GM19043 (cell line): Measurements from ENCODE around the gene CNTFR.

Experiments used
- ATAC-seq: cut with Tn5 transposase; IDR thresholded peaks from one replicate; pipeline ENCODE4 v1.9.1; 2021; ENCODE audit warnings: low read depth; ENCODE audit not compliant: unreplicated experiment

The CNTFR gene

DNA sequence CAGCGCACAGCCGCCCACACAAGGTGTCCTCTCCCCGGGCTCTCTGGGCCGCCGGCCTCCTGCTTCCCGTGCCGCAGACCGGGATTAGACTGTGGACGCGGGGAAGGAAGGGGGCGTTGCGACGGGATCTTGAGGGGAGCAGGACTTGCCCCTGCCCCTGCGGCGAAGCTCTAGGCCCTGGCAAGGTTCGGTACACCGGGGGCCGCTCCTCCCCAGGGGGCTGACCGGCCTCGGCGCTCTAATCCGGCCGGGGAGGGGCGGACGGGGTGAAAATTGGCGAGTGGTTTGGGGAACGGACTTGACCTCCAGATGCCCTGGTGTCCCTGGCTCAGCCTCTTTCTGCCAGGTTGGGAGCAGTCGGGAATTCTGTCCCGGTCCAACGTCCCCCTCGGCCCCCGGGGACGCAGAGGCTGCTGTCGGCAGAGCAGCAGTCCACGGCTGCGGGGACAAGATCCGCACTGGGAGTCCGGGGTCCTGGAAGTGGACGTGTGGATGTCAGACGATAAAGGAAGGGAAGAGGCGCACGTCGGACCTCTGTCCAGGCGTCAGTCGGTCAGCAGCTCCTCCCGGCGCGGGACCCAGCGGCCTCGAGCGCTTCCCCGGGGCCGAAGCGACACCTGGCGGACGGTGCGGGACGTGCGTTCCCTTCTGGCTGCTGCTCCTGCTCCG, 1.9 kb upstream of the CNTFR start:
- no peak for ATAC-seq

DNA sequence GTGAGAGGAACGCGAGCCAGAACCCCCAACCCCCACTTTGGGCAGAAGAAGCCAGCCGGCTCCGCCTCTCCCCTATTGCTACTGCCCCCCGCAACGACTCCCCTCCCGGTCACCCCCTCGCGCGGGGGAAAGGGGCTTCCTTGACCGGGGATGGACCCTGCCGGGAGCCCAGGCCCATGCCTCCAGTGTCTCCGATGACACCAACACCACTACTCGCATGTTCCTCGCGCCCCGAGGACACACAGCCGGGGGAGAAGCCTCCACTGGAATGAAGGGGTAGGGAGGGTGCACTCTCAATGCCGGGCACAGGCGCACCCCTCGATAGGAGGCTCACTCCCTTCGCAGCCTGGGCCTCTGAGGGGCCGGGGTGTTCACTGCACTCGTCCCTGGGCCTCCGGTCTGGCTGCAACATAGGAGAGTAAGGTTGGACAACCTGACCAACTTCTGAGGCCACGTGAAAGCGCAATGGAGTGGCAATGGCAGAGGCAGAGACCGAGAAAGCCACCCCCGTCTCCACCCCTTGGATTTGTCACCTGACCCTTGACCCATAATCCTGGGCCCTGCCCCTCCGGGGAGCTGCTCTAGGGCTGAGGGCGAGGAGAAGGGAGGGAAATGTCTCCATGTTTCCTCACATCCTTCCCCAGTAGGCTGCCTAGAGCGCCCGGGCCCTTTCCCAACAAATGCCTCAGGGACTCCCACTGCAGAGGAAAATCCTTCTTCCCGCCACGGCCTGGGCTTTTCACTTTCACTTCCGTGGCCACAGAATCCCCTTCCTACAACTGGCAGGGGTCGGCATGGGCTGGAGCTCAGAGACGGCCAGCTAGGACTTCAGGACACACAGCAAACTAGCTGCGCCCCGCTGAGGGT, 1.1 kb upstream of the CNTFR start:
- ATAC-seq: no peak

- ATAC-seq: no peak
Measured at GRCh38 chr9:34588671-34589635, 571 bp downstream of the CNTFR start.

- no peak for ATAC-seq
Measured at GRCh38 chr9:34587271-34587670, 2.3 kb downstream of the CNTFR start.

- no peak for ATAC-seq
Measured at GRCh38 chr9:34585946-34586669, 3.4 kb downstream of the CNTFR start.

DNA sequence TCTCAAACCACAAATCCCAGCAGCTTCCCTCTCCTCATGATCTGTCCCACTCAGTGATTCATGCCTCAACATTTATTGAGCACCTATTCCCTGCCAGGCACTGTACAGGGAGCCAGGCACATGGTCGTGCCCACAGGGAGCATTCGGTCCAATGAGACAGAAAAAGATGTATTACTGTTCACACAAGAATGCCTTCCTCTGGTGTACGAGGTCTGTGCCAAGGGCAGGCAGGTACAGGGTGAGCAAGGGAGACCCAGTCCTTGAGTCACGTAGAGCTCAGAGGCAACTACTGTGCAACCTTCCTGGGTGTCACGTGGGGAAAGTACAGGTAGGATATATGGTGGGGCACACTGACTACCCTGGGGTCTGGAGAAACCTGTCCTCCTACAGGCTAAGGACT, 4.6 kb downstream of the CNTFR start:
- no peak for ATAC-seq

DNA sequence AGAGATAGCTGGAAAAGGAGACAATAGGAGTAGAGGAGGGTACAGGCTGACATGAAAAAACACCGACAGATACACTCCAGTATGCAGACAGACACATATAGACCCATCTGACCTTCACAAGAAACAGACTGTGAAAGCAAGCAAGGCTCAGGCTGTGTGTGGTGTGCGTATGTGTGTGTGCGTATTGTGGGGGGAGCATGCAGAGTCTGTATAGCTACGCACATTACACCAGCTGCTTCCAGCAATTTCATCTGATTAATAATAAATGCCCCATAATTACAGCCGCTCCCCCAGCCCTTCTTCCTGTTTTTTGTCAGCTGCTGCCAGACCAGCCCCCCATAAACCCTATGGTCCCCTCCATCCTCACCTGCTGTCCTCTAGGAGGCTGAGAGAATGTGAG, 6.7 kb downstream of the CNTFR start:
- ATAC-seq: no peak

DNA sequence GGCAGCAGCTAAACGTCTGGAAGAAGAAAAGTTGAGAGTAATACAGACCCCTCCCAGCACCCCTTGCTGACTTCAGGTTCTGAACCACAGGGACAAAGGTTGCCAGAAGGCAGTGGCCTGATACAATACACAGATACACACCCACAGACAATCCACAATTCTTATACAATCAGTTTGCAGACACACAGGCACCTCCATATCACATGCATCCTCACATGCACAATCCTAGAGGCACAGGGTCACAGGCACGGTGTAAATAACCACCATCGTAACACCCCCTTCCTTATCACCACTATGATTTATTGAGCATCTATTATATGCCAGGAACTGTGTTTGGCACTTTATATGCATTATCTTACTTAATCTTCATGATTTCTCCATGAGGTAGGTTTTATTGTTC, 8.2 kb downstream of the CNTFR start:
- no peak for ATAC-seq

GRCh38 chr9:34580358-34580757, 9.2 kb downstream of the CNTFR start:
- ATAC-seq: no peak

DNA sequence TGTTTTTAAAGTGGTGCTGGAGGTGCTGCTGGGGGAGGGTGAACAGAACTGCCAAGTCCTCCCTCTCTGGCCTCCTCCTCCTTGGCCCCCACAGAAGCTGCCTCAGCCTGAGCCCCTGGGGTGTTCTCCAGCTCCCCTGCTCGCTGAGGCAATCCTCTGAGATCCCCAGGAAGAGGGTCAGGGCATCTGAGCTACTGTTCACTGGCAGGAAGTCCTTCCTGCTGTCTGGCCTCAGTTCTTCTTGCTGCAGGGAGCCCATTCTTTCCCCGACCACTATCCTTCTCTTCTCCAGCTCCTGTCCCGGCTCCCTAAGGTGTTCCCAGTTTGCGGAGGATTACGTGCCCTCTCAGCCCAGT, 9.7 kb downstream of the CNTFR start:
- no peak for ATAC-seq

- ATAC-seq: no peak
Measured at GRCh38 chr9:34579104-34579807, 10.3 kb downstream of the CNTFR start.

DNA sequence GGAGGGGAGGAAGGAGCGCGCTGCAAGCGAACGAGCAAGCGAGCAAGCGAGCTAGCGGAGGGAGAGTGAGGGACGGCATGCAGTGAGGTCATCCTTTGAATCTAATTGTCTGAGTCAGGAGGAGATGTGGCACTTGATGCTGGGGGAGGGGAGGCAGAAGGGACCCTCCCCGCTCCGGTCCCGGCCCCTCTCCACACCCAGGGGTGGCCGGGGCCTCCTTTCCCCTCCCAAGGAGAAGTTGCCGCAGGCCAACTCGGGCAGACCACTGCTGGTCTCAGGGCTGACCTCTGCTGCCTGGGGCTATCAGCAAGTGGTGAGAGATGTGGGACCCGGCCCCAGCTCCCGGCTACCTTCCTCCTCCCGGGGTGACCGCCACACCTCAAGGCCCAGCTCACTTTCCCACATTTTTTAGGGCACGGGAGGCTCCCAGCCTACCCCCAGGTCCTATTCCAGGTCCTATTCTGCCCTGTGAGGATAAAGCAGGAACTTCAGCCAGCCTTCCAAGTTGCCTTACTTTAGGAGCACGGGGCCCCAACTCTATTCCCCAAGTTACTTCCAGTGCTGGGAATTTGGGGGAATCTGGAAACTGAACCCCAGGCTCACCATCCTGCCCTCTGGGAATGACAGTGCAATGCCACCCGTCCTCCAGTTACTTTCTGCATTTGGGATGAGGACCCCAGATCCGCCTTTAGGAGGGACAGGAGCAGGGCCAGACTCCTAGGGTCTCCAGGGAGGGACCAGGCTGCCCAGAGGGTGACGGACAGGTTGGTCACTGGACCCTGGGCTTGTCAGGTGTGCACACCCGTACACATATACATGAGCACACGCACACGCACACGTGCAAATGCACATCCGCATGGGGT, 11.1 kb downstream of the CNTFR start:
- no peak for ATAC-seq

GRCh38 chr9:34577400-34578240, 11.9 kb downstream of the CNTFR start:
- ATAC-seq: no peak

DNA sequence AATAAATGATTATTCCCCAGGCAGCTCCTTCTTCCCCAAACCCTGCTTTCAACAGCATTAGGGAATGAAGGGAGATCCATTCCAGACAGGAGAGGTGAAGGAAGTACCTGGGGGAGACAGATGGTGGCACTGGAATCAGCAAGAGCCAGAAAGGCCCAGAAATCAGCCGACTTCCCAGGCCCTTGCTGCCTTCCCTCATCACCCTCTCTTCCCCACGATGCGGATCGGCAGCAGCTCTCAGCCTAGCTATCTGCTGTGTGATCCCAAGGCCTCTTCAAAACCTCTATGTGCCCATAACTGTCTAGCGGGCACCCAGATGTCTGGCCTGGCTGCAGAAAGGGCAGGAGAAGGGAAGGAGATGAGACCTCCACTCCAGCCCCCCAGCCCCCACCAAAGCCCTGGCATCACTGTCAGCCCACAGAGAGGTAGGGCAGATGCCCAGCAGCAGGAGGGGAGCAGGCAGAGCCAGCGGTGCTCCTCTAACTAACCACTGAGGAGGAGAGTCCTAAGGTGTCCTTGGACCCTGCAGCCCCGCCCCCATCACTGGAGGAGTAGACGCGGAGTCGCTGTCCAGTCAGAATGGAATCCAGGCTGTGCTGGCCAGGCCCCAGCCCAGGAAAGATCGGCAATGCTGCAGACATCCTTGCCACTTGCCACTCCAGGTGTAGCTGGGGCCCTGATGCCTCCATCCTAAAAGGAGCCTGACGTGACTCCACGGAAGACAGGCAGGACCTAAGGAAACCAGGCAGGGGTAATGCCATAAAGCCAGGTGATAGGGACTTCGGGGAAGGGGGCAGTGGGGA, 12.7 kb downstream of the CNTFR start:
- no peak for ATAC-seq

DNA sequence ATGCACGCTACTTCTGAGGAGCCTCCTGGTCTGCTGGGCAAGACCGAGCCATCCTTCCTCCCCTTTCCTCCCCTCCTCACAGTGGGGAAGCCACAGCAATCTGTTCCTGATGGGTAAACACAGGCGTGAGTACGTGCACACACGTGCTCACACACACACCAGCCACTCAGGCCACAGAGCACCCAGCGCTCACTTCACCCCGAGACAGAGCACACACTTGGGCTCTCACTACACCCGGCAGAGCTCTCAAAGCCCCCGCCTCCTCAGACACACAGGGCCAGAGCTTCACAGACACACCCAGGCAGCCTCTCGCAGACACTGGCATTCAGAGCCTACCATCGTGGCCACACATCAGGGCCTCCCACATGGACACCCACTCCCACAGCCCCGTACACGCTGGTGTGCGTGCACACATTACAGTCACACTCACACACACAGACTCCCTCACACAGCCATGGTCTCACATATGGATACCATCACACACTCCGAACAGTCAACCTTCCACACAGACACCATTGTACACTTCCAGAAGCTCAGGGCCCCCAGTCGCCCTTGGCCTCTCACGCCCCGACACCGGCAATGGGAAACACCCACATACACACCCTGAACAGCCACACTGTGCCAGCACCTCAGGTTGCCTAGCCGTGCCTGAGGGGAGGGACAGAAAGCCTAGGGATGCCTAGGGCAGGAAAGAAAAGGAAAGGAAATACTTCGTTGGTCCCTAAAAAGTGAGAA, 13.5 kb downstream of the CNTFR start:
- no peak for ATAC-seq

DNA sequence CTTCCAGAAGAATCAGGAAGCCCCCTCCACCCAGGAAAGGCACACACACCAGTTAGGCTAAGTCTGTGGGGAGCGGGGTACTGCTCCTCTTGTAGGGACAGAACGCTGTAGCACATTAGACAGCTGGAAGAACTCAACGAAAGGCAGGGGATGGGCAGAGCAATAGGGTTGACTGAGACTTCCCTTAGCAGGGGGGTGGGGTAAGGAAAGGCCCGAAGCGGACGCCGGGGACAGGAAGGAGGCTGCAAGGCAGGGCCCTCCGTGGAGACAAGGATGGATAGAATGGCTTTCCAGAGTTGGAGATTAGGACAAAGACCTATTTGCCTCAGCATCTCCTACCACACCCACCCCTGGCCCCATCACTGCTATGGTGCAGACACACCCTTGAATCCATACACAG, 14.3 kb downstream of the CNTFR start:
- ATAC-seq: no peak

DNA sequence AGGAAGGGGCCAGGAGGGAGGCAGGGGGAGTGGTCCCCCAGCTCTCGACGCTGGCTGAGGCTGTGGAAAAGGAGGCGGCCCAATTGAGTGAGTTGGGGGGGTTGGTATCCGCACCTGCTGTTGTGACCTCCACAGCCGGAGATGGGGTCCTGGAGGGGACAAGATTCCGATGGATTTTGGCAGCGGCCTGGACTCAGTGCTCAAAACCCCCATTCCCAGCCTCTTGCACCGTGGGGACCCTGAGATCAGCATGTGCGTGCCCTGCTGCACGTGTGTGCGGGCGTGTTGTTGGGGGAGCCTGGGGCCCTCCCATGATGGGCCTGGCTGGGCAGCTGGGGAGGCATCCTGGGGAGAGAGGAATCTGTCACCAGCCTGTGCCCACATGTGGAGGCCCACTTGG, 15.0 kb downstream of the CNTFR start:
- ATAC-seq: no peak
